ENCODE data around the gene SLIT1. TPM values are rescaled to one million over a fixed set of nuclear protein-coding genes. Genes with fewer than 3 reads are reported as not detected.

The SLIT1 gene
- total RNA-seq, 5 donors from 2014 or later (not counting 1 experiment from before 2014, with no cell fraction given) = 0.29 to 0.56 (median 0.49) TPM

DNA sequence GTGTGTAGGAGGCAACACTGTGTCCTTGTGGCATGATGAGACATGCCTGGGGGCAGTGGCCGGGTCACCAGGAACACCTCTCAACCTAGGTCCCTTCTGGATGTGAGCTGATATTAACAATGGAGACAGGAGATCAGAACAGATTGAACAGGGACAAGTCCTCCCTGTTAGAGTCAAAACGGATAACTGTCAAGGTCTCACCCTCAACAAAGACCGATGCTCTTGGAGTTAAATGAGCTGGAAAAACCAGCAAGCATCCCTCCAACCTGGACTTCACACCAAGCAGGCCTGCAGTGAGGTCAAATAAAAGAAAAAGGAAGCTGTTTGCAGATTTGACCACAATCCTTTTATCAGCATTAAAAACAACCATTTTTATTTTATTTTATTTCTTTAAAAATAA is 49.0 kb downstream of the SLIT1 start:
- Mint-ChIP-seq H3K36me3 (no peaks in the 10 kb centered on the region), H3K9me3 (no peaks in the 10 kb centered on the region), H3K27me3 (peaks cover 13 to 18% of the 10 kb centered on the region in 2 donors), H3K4me3 (no peak overlapping the region), H3K4me1 (no peaks in the 10 kb centered on the region), H3K27ac (no peak overlapping the region)
- WGBS (ENCODE audit: insufficient coverage) = 100% methylated on average over 1 of the region's 3 CpGs
- ATAC-seq (replicated peaks in 1 of 4) (no peak), DNase-seq (no peak)
- no peaks in the 10 kb centered on the region for H3K9me3 ChIP-seq
- H3K27me3 ChIP-seq (replicated peaks in 1 of 2; ENCODE audit: control insufficient read depth in 2 of 2, extremely low read depth in 1 of 2, insufficient read depth in 2 of 2, low read length in 1 of 2) = peaks cover 0 to 37% of the 10 kb centered on the region in 2 experiments
- no peak overlapping the region for H3K27ac ChIP-seq (ENCODE audit: low read length)
- ChIA-PET POLR2A (no interaction called here), CTCF (interaction anchor here in 1 of 2 donors (1.0 kb wide), 1 partner anchor 101 kb away, joined by 3 read pairs; no protein-coding TSS in a partner anchor)
- H3K4me1 ChIP-seq (ENCODE audit: control insufficient read depth in 1 of 2, extremely low read depth in 1 of 2, insufficient read depth in 2 of 2, low read length in 2 of 2) = no peaks in the 10 kb centered on the region
- H3K4me3 ChIP-seq (ENCODE audit: control insufficient read depth in 1 of 2, extremely low read depth in 1 of 2, low read length in 1 of 2) = no peak overlapping the region
- H3K36me3 ChIP-seq (ENCODE audit: control insufficient read depth in 2 of 2, extremely low read depth in 1 of 2, insufficient read depth in 1 of 2, low read length in 1 of 2) = no peaks in the 10 kb centered on the region

DNA sequence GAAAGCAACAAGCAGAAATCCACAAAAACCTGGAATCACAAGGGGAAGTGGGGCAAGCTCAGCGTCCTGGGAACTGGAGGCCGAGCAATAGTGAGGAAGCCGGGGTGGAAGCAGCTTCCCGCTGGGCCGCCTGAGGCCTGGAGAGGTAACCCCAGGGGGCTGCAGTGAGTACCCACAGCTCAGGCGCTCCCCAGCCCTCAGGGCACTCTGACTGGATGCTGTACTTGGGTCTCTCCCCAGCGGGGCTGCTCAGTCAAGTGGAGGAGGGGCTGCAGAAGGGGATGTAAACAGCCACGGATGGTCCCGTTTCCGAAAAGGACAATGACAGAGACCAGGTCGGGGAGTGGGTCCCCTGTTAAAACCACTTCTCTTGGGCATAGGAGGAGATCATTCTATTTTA is 50.3 kb downstream of the SLIT1 start:
- WGBS (ENCODE audit: insufficient coverage) = 80% methylated on average over 5 of the region's 11 CpGs

DNA sequence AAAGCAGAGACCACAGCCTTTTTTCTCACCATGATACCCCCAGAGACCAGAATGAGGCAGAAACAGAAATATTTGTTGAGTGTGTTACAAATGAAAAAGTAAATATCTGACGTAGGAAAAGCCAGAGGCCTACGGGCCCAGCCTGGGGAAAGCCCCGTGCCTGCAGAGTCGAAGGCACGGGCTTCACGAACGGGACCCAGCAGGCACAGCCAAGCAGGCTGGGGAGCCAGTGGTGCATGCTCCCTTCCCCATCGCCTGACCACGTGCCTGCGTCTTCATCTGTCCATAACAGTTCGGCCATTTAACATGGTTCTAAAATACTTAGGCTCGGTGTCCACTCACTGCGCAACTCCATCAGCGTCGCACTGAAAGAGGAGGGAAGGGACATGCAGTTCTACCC is 50.8 kb downstream of the SLIT1 start:
- peaks cover 0 to 27% of the 10 kb centered on the region in 2 experiments for H3K27me3 ChIP-seq (replicated peaks in 1 of 2; ENCODE audit: control insufficient read depth in 2 of 2, extremely low read depth in 1 of 2, insufficient read depth in 2 of 2, low read length in 1 of 2)
- no peaks in the 10 kb centered on the region for H3K4me1 Mint-ChIP-seq
- ATAC-seq (replicated peaks in 1 of 4) (no peak), DNase-seq (no peak)
- H3K36me3 ChIP-seq (ENCODE audit: control insufficient read depth in 2 of 2, extremely low read depth in 1 of 2, insufficient read depth in 1 of 2, low read length in 1 of 2) = no peaks in the 10 kb centered on the region
- no peaks in the 10 kb centered on the region for H3K36me3 Mint-ChIP-seq
- H3K9me3 ChIP-seq = no peaks in the 10 kb centered on the region
- 82% methylated on average over 15 of the region's 15 CpGs for WGBS (ENCODE audit: insufficient coverage)
- H3K4me1 ChIP-seq (ENCODE audit: control insufficient read depth in 1 of 2, extremely low read depth in 1 of 2, insufficient read depth in 2 of 2, low read length in 2 of 2) = no peaks in the 10 kb centered on the region
- ChIA-PET CTCF (no interaction called here), POLR2A (no interaction called here)
- H3K27ac Mint-ChIP-seq = no peak overlapping the region
- H3K27ac ChIP-seq (ENCODE audit: low read length) = no peak overlapping the region
- peaks cover 2 to 7% of the 10 kb centered on the region in 2 donors for H3K27me3 Mint-ChIP-seq
- H3K9me3 Mint-ChIP-seq = no peaks in the 10 kb centered on the region
- no peak overlapping the region for H3K4me3 ChIP-seq (ENCODE audit: control insufficient read depth in 1 of 2, extremely low read depth in 1 of 2, low read length in 1 of 2)
- H3K4me3 Mint-ChIP-seq = no peak overlapping the region

More for the DNA sequence above, 50.3 kb downstream of the SLIT1 start:
- no peaks in the 10 kb centered on the region for H3K36me3 Mint-ChIP-seq
- H3K9me3 Mint-ChIP-seq = no peaks in the 10 kb centered on the region
- H3K27me3 ChIP-seq (replicated peaks in 1 of 2; ENCODE audit: control insufficient read depth in 2 of 2, extremely low read depth in 1 of 2, insufficient read depth in 2 of 2, low read length in 1 of 2) = peaks cover 0 to 32% of the 10 kb centered on the region in 2 experiments
- no peak overlapping the region for H3K4me3 ChIP-seq (ENCODE audit: control insufficient read depth in 1 of 2, extremely low read depth in 1 of 2, low read length in 1 of 2)
- no peaks in the 10 kb centered on the region for H3K9me3 ChIP-seq
- no peak for ATAC-seq (replicated peaks in 1 of 4)
- peaks cover 6 to 12% of the 10 kb centered on the region in 2 donors for H3K27me3 Mint-ChIP-seq
- H3K27ac ChIP-seq (ENCODE audit: low read length) = no peak overlapping the region
- ChIA-PET POLR2A (no interaction called here), CTCF (no interaction called here)
- no peaks in the 10 kb centered on the region for H3K36me3 ChIP-seq (ENCODE audit: control insufficient read depth in 2 of 2, extremely low read depth in 1 of 2, insufficient read depth in 1 of 2, low read length in 1 of 2)
- no peak overlapping the region for H3K4me3 Mint-ChIP-seq
- H3K4me1 Mint-ChIP-seq = no peaks in the 10 kb centered on the region
- H3K4me1 ChIP-seq (ENCODE audit: control insufficient read depth in 1 of 2, extremely low read depth in 1 of 2, insufficient read depth in 2 of 2, low read length in 2 of 2) = no peaks in the 10 kb centered on the region
- DNase-seq = no peak
- H3K27ac Mint-ChIP-seq = no peak overlapping the region

DNA sequence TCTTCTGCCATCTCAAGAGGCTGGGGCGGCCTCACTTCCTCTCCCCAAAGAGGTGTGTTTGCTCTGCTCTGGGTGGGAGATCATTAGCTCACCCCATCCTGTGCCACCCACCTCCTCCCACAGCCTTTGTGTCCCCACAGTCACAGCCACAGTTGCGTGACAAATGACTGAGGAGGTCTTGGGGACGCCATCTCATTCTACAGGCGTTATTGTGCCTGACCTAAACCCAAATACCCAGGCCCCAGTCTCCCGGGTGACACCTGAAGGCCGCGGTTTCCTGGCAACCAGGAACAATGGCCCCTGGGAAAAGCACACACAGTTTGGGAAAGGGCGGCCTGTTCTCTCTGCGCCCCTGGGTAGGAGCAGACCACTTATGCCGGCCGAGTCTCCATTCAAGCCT is 51.6 kb downstream of the SLIT1 start:
- Mint-ChIP-seq H3K4me1 (no peaks in the 10 kb centered on the region), H3K27ac (no peak overlapping the region), H3K36me3 (no peaks in the 10 kb centered on the region), H3K27me3 (peaks cover 0 to 5% of the 10 kb centered on the region in 2 donors), H3K9me3 (no peaks in the 10 kb centered on the region), H3K4me3 (no peak overlapping the region)
- ChIA-PET CTCF (no interaction called here), POLR2A (no interaction called here)
- Histone ChIP-seq H3K27ac (ENCODE audit: low read length) (no peak overlapping the region), H3K36me3 (ENCODE audit: control insufficient read depth in 2 of 2, extremely low read depth in 1 of 2, insufficient read depth in 1 of 2, low read length in 1 of 2) (no peaks in the 10 kb centered on the region), H3K4me1 (ENCODE audit: control insufficient read depth in 1 of 2, extremely low read depth in 1 of 2, insufficient read depth in 2 of 2, low read length in 2 of 2) (no peaks in the 10 kb centered on the region), H3K27me3 (replicated peaks in 1 of 2; ENCODE audit: control insufficient read depth in 2 of 2, extremely low read depth in 1 of 2, insufficient read depth in 2 of 2, low read length in 1 of 2) (peaks cover 0 to 23% of the 10 kb centered on the region in 2 experiments), H3K4me3 (ENCODE audit: control insufficient read depth in 1 of 2, extremely low read depth in 1 of 2, low read length in 1 of 2) (no peak overlapping the region), H3K9me3 (no peaks in the 10 kb centered on the region)
- DNase-seq (no peak), ATAC-seq (replicated peaks in 1 of 4) (no peak)
- 91% methylated on average over 10 of the region's 11 CpGs for WGBS (ENCODE audit: insufficient coverage)

DNA sequence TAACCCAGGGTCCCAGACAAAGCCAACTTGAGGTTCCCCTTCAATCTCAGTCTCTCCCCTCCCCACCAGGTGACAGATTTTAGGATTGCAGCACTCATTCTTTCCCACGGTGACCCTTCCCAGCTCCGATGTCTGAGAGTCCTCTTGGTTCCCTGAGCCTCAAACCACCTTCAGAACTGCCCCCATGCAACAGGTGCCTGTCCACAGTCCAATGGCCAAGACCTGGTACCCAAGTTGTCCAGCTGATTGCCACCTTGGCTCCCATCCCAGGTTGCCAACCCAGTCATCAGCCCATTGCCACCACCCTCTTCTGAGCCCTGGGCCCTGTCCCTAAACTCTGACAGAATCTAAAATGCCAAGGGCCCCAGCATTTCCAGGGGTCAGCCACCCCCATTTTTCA is 53.5 kb downstream of the SLIT1 start:
- no peak for DNase-seq
- Mint-ChIP-seq H3K4me3 (no peak overlapping the region), H3K27ac (no peak overlapping the region), H3K36me3 (no peaks in the 10 kb centered on the region), H3K27me3 (peaks cover 3 to 5% of the 10 kb centered on the region in 2 donors), H3K4me1 (no peaks in the 10 kb centered on the region), H3K9me3 (no peaks in the 10 kb centered on the region)
- ATAC-seq (replicated peaks in 1 of 4) = no peak
- Histone ChIP-seq H3K4me3 (ENCODE audit: control insufficient read depth in 1 of 2, extremely low read depth in 1 of 2, low read length in 1 of 2) (no peak overlapping the region), H3K27me3 (replicated peaks in 1 of 2; ENCODE audit: control insufficient read depth in 2 of 2, extremely low read depth in 1 of 2, insufficient read depth in 2 of 2, low read length in 1 of 2) (peaks cover 0 to 21% of the 10 kb centered on the region in 2 experiments), H3K9me3 (no peaks in the 10 kb centered on the region), H3K4me1 (ENCODE audit: control insufficient read depth in 1 of 2, extremely low read depth in 1 of 2, insufficient read depth in 2 of 2, low read length in 2 of 2) (no peaks in the 10 kb centered on the region), H3K27ac (ENCODE audit: low read length) (no peak overlapping the region), H3K36me3 (ENCODE audit: control insufficient read depth in 2 of 2, extremely low read depth in 1 of 2, insufficient read depth in 1 of 2, low read length in 1 of 2) (no peaks in the 10 kb centered on the region)
- ChIA-PET CTCF (interaction anchor here in 1 of 2 donors (0.5 kb wide), 1 partner anchor 15 kb away, joined by 3 read pairs; no protein-coding TSS in a partner anchor), POLR2A (no interaction called here)
- WGBS (ENCODE audit: insufficient coverage) = 92% methylated on average over 2 of the region's 2 CpGs

DNA sequence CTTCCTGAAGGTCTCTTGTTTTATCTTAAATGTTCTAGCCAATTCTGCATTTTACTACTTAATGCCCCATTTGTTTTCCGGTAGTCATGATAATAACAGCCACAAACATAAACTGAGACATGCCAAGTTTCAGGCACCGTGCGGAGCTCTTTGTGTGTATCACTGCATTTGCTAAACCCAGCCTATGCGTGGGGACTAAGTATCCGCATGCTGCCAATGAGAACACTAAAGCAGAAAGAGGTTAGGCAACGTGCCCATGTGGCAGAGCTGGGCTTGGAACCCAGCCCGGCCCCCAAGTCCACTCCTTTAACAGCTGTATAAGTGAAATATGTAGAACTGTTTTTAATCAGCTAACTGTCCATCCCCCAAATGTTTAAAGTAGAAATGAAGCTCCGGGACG is 54.1 kb downstream of the SLIT1 start:
- POLR2A ChIA-PET = no interaction called here
- H3K36me3 Mint-ChIP-seq = no peaks in the 10 kb centered on the region
- ATAC-seq (replicated peaks in 1 of 4) (no peak), DNase-seq (no peak)
- no peak overlapping the region for H3K4me3 Mint-ChIP-seq
- Histone ChIP-seq H3K4me1 (ENCODE audit: control insufficient read depth in 1 of 2, extremely low read depth in 1 of 2, insufficient read depth in 2 of 2, low read length in 2 of 2) (no peaks in the 10 kb centered on the region), H3K4me3 (ENCODE audit: control insufficient read depth in 1 of 2, extremely low read depth in 1 of 2, low read length in 1 of 2) (no peak overlapping the region), H3K9me3 (no peaks in the 10 kb centered on the region), H3K27me3 (replicated peaks in 1 of 2; ENCODE audit: control insufficient read depth in 2 of 2, extremely low read depth in 1 of 2, insufficient read depth in 2 of 2, low read length in 1 of 2) (peaks cover 0 to 21% of the 10 kb centered on the region in 2 experiments), H3K27ac (ENCODE audit: low read length) (no peak overlapping the region), H3K36me3 (ENCODE audit: control insufficient read depth in 2 of 2, extremely low read depth in 1 of 2, insufficient read depth in 1 of 2, low read length in 1 of 2) (no peaks in the 10 kb centered on the region)
- CTCF ChIA-PET = interaction anchor here in 1 of 2 donors (0.5 kb wide), 1 partner anchor 14 kb away, joined by 3 read pairs; no protein-coding TSS in a partner anchor
- peaks cover 3 to 5% of the 10 kb centered on the region in 2 donors for H3K27me3 Mint-ChIP-seq
- H3K27ac Mint-ChIP-seq = no peak overlapping the region
- no peaks in the 10 kb centered on the region for H3K9me3 Mint-ChIP-seq
- H3K4me1 Mint-ChIP-seq = no peaks in the 10 kb centered on the region
- WGBS (ENCODE audit: insufficient coverage) = 88% methylated on average over 7 of the region's 9 CpGs

DNA sequence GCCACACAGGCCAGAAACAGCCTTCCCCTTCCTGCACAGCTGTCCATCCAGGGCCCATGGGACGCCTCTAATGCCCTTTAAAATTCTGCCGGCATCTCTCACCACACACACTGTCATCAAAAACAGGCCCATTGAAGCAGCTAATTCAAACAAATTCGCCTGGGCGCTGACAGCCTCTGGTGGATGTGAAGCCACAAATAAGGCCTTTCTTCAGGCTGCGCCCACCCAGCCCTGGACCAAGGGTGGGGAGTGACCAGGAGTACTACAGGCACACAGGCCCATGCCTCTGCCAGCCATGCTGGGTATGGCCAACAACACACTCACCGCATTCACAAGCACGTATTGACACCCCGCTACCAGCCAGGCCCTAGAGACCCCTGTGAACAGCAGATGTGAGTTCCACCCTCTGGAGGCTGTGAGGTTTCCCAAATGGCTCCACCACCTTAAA is 54.6 kb downstream of the SLIT1 start:
- H3K4me1 Mint-ChIP-seq = no peaks in the 10 kb centered on the region
- no peak overlapping the region for H3K27ac Mint-ChIP-seq
- Histone ChIP-seq H3K4me3 (ENCODE audit: control insufficient read depth in 1 of 2, extremely low read depth in 1 of 2, low read length in 1 of 2) (no peak overlapping the region), H3K36me3 (ENCODE audit: control insufficient read depth in 2 of 2, extremely low read depth in 1 of 2, insufficient read depth in 1 of 2, low read length in 1 of 2) (no peaks in the 10 kb centered on the region), H3K4me1 (ENCODE audit: control insufficient read depth in 1 of 2, extremely low read depth in 1 of 2, insufficient read depth in 2 of 2, low read length in 2 of 2) (no peaks in the 10 kb centered on the region), H3K9me3 (no peaks in the 10 kb centered on the region), H3K27ac (ENCODE audit: low read length) (no peak overlapping the region), H3K27me3 (replicated peaks in 1 of 2; ENCODE audit: control insufficient read depth in 2 of 2, extremely low read depth in 1 of 2, insufficient read depth in 2 of 2, low read length in 1 of 2) (peaks cover 0 to 21% of the 10 kb centered on the region in 2 experiments)
- no peaks in the 10 kb centered on the region for H3K36me3 Mint-ChIP-seq
- CTCF ChIA-PET = no interaction called here
- H3K9me3 Mint-ChIP-seq = no peaks in the 10 kb centered on the region
- no peak for DNase-seq
- WGBS (ENCODE audit: insufficient coverage) = 88% methylated on average over 8 of the region's 8 CpGs
- ATAC-seq (replicated peaks in 1 of 4) = no peak
- peaks cover 3 to 5% of the 10 kb centered on the region in 2 donors for H3K27me3 Mint-ChIP-seq
- H3K4me3 Mint-ChIP-seq = no peak overlapping the region
- POLR2A ChIA-PET = no interaction called here

All from T-cell (primary cell).